ENCODE measurements around the gene USP37. TPM values are rescaled to one million over a fixed set of nuclear protein-coding genes. Genes with fewer than 3 reads are reported as not detected.

USP37 gene
- total RNA-seq, 3 donors from 2014 or later = 11.5 to 14.3 (median 11.6) TPM

DNA sequence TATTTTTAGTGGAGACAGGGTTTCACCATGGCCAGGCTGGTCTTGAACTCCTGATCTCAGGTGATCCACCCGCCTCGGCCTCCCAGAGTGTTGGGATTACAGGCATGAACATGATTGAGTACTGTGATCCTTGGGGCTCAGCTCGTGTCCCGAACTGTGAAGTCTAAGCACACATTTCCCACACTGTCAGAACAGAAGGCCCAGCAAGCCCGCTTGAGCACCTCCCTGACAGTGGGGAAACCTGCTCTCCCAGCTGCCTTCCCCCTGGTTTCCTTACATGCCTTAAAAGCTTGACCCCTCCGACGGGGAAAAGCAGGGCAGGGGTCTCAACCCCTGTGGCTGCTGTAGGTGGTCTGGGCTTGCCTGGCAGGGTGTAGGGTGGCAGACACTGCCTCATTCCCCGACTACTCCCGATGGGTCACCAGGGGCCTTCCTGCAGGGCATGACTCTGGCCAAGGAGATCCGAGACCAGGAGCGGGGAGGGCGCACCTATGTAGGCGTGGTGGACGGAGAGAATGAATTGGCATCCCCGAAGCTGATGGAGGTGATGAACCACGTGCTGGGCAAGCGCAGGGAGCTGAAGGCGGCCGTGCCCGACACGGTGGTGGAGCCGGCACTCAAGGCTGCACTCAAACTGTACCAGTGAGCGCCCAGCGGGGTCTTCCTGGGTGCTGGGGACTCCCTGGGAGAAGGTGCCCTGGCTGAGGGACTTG, 139.1 kb downstream of the USP37 start:
- no peaks in the 10 kb centered on the region for H3K4me1 ChIP-seq (ENCODE audit: low read depth)
- ATAC-seq (no peak), DNase-seq (peak in 1 of 3 donors; percentile 24)
- H3K36me3 ChIP-seq (ENCODE audit: low read depth) = no peaks in the 10 kb centered on the region
- intact Hi-C loops (cut with DNase I, micrococcal nuclease) = no loop called here
- H3K4me3 ChIP-seq = no peak overlapping the region
- no peaks in the 10 kb centered on the region for H3K9me3 ChIP-seq
- TF ChIP-seq, protein P1, sequence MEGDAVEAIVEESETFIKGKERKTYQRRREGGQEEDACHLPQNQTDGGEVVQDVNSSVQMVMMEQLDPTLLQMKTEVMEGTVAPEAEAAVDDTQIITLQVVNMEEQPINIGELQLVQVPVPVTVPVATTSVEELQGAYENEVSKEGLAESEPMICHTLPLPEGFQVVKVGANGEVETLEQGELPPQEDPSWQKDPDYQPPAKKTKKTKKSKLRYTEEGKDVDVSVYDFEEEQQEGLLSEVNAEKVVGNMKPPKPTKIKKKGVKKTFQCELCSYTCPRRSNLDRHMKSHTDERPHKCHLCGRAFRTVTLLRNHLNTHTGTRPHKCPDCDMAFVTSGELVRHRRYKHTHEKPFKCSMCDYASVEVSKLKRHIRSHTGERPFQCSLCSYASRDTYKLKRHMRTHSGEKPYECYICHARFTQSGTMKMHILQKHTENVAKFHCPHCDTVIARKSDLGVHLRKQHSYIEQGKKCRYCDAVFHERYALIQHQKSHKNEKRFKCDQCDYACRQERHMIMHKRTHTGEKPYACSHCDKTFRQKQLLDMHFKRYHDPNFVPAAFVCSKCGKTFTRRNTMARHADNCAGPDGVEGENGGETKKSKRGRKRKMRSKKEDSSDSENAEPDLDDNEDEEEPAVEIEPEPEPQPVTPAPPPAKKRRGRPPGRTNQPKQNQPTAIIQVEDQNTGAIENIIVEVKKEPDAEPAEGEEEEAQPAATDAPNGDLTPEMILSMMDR (IDR thresholded peaks at IDR 0.05) = no peak

- H3K4me1 ChIP-seq (ENCODE audit: low read depth) = no peaks in the 10 kb centered on the region
- H3K36me3 ChIP-seq (ENCODE audit: low read depth) = no peaks in the 10 kb centered on the region
- DNase-seq (peak in 2 of 3 donors; percentile 15 to 38), ATAC-seq (no peak)
- no peaks in the 10 kb centered on the region for H3K9me3 ChIP-seq
- intact Hi-C loops (cut with DNase I, micrococcal nuclease) = no loop called here
- no peak overlapping the region for H3K4me3 ChIP-seq
- TF ChIP-seq, protein P1 (IDR thresholded peaks at IDR 0.05) = no peak
These were observed 140.4 kb downstream of the USP37 start for GRCh38 chr2:218427741-218428140.

- Histone ChIP-seq H3K36me3 (ENCODE audit: low read depth) (no peaks in the 10 kb centered on the region), H3K4me1 (ENCODE audit: low read depth) (no peaks in the 10 kb centered on the region), H3K4me3 (no peak overlapping the region), H3K9me3 (no peaks in the 10 kb centered on the region)
- intact Hi-C loops (cut with DNase I, micrococcal nuclease) = no loop called here
- ATAC-seq = no peak
- TF ChIP-seq, protein P1 (IDR thresholded peaks at IDR 0.05) = no peak
- DNase-seq = peak in 1 of 3 donors; percentile 32
These were observed 142.6 kb downstream of the USP37 start for GRCh38 chr2:218425531-218425930.

GRCh38 chr2:218423584-218423983, 144.6 kb downstream of the USP37 start:
- no peaks in the 10 kb centered on the region for H3K36me3 ChIP-seq (ENCODE audit: low read depth)
- TF ChIP-seq, protein P1 (IDR thresholded peaks at IDR 0.05) = no peak
- intact Hi-C loops (cut with DNase I, micrococcal nuclease) = no loop called here
- no peaks in the 10 kb centered on the region for H3K9me3 ChIP-seq
- DNase-seq (peak in 1 of 3 donors; percentile 29), ATAC-seq (no peak)
- H3K4me3 ChIP-seq = no peak overlapping the region
- peaks cover under 1% of the 10 kb centered on the region for H3K4me1 ChIP-seq (ENCODE audit: low read depth)

DNA sequence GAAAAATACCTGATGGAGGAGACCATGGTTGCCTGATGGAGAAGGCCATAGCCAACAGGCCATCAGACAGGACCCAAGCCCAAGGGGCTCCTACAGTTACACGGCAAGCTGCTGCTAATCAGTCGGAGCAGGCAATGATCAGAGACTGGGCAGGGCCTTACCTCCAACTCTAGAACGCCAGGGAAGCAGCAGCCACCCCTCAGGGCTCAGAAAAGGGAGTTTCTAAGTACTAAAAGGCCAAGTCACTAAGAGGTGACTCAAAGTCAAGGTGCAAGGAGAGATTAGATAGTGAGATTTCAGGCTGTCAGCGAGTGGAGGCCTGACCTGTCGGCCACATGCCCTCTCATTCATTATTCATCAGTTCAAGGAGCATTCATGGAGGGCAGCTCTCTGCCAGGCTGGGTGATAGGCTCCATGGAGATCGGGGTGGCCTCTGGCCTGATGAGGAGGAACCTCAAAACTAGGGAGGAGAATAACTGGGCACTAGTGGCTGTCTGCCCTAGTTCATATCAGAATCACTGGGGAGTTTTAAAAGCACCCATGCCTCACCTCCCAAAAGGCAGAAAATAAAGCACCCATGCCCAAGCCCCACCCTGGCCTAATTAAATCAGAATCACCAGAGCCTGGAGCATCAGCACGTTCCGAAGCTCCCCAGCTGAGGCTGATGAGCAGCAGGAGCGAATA, 145.6 kb downstream of the USP37 start:
- Histone ChIP-seq H3K4me3 (no peak overlapping the region), H3K36me3 (ENCODE audit: low read depth) (no peaks in the 10 kb centered on the region), H3K4me1 (ENCODE audit: low read depth) (peaks cover 6% of the 10 kb centered on the region), H3K9me3 (no peaks in the 10 kb centered on the region)
- intact Hi-C loops (cut with DNase I, micrococcal nuclease) = no loop called here
- ATAC-seq (no peak), DNase-seq (peak in 1 of 3 donors; percentile 15)
- TF ChIP-seq, protein P1 (IDR thresholded peaks at IDR 0.05) = no peak
